OCI-LY3 (cell line): ENCODE results near the gene DLG1.

Source experiments
- EZH2phosphoT487 ChIP-seq: fragments of 200-600 bp; shearing (Covaris generic); IDR thresholded peaks from 2 replicates; pipeline ENCODE4 v1.6.1; 2018; ENCODE audit warnings: antibody characterized with exemption, mixed run types, low read depth
- TF ChIP-seq, protein P1 (sequence below): fragments of 200-600, 300-600 bp; sonication (generic); IDR thresholded peaks from 2 replicates; pipeline ENCODE4 v1.5.1; 2014; ENCODE audit warnings: antibody characterized with exemption, low read length, low read depth

DNA sequence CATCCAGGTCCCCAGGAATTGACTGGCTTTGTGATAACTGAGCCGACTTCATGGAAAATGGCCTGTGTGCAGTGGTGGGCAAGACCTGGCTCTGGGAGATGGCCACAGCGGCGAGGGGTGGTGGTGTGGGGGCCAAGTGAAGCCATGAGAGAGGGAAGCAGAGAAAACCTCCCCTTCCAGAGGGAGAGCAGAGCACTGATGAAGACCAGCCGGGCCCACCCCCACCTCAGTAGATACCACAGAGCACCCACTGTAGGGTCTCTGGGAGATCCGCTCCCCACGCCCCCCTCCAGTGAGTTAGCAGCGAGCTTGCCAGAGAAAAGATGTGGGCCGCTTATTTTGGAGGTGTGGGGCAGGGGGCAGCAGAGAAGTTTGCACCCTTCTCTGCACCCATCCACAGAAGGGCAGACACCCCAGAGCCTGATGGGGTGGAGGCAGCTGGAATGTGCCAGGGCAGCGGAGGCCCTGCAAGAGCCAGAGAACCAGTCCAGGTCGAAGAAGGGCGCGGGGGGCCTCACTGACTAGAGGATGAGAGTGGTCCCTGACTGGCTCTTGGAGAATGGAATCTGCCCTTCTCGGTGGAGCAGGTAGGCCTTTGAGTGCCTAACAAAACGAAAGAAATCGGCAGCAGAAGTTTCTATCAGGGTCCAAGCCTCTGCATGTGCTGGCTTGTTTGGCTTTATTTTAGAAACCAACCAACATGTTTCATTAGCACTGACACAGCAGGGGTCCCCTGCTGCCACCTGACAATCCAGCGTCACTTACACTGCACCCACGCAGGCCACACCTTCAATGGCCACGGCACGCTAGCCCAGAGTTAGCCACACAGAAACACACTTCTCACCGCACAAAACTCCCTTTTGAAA lies 297.1 kb downstream of the DLG1 start:
- TF ChIP-seq, protein P1, sequence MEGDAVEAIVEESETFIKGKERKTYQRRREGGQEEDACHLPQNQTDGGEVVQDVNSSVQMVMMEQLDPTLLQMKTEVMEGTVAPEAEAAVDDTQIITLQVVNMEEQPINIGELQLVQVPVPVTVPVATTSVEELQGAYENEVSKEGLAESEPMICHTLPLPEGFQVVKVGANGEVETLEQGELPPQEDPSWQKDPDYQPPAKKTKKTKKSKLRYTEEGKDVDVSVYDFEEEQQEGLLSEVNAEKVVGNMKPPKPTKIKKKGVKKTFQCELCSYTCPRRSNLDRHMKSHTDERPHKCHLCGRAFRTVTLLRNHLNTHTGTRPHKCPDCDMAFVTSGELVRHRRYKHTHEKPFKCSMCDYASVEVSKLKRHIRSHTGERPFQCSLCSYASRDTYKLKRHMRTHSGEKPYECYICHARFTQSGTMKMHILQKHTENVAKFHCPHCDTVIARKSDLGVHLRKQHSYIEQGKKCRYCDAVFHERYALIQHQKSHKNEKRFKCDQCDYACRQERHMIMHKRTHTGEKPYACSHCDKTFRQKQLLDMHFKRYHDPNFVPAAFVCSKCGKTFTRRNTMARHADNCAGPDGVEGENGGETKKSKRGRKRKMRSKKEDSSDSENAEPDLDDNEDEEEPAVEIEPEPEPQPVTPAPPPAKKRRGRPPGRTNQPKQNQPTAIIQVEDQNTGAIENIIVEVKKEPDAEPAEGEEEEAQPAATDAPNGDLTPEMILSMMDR, result no peak
- no peak for TF ChIP-seq EZH2phosphoT487
